HFFc6 (cell line): ENCODE measurements around the gene PLXNB1. TPM values are rescaled to one million over a fixed set of nuclear protein-coding genes. Genes with fewer than 3 reads are reported as not detected.

Source experiments
- DNase-seq: peaks from one replicate; pipeline ENCODE4 v3.0.0-alpha.2; 2018
- H3K27ac Mint-ChIP-seq: 2 replicates; pipeline ENCODE4 v1.8.0; 2020; ENCODE audit warnings: mild to moderate bottlenecking, mixed read lengths
- H3K27me3 Mint-ChIP-seq: 2 replicates; pipeline ENCODE4 v1.8.0; 2021; ENCODE audit warnings: mild to moderate bottlenecking, moderate library complexity, mixed read lengths; ENCODE audit not compliant: insufficient read depth
- H3K36me3 Mint-ChIP-seq: 2 replicates; pipeline ENCODE4 v1.8.0; 2021; ENCODE audit warnings: low read depth, mixed read lengths
- H3K4me1 Mint-ChIP-seq: 2 replicates; pipeline ENCODE4 v1.8.0; 2020; ENCODE audit warnings: low read depth, mixed read lengths
- H3K4me3 Mint-ChIP-seq: 2 replicates; pipeline ENCODE4 v1.8.0; 2020; ENCODE audit warnings: mild to moderate bottlenecking, moderate library complexity, mixed read lengths
- H3K9me3 Mint-ChIP-seq: 2 replicates; pipeline ENCODE4 v1.8.0; 2020; ENCODE audit warnings: mild to moderate bottlenecking, mixed read lengths
- CTCF ChIP-seq: fragments of 200-600 bp; sonication (generic); IDR thresholded peaks from 2 replicates; pipeline ENCODE4 v1.5.0; 2021; ENCODE audit warnings: antibody characterized with exemption, mild to moderate bottlenecking
- long read RNA-seq: library from polyadenylated mRNA; unstranded; transcript quantifications from one replicate; pipeline ENCODE4 v2.0.0, GENCODE V29; 2019
- total RNA-seq, 6 experiments: library from RNA; stranded (reverse); fragmentation: NEBNext Ultra II Directional; extraction: Animal tissue kit (Norgen Biotek cat#: 25700); gene quantifications; 2 replicates in 1 of 6; 3 replicates in 5 of 6; pipeline ENCODE4 v1.2.3, GENCODE V29; 2021

The PLXNB1 gene
- 10 to 100 TPM; 11.1 to 15.5 (median 12.8) TPM for total RNA-seq
- long read RNA-seq, partial matches to known transcripts: 2 of 4 reads
- long read RNA-seq, other reads (novel, unspliced or antisense): 2 of 4 reads

GRCh38 chr3:48429960-48430707 lies at the start of gene PLXNB1:
Gene PLXNB1 (minus strand): TSS chr3:48430086. CDS start chr3:48424611, 5,475 bp downstream.
- H3K4me3 Mint-ChIP-seq: peak within 1 kb of the TSS; percentile 80
- H3K4me1 Mint-ChIP-seq: peaks cover 59% of the 10 kb centered on the region
- TF ChIP-seq CTCF: no peak
- no peaks in the 10 kb centered on the region for H3K9me3 Mint-ChIP-seq
- no peak for DNase-seq
- no peaks in the 10 kb centered on the region for H3K27me3 Mint-ChIP-seq
- H3K36me3 Mint-ChIP-seq: peaks cover 6% of the 10 kb centered on the region
- H3K27ac Mint-ChIP-seq: peak within 1 kb of the TSS; percentile 67

GRCh38 chr3:48478626-48479555 lies 49.0 kb upstream of the PLXNB1 start:
- H3K4me1 Mint-ChIP-seq: no peaks in the 10 kb centered on the region
- no peak for TF ChIP-seq CTCF
- no peaks in the 10 kb centered on the region for H3K9me3 Mint-ChIP-seq
- peaks cover 5% of the 10 kb centered on the region; the same call in 1 of the 2 replicates for H3K36me3 Mint-ChIP-seq
- no peak overlapping the region for H3K27ac Mint-ChIP-seq
- DNase-seq: no peak
- no peak overlapping the region for H3K4me3 Mint-ChIP-seq
- no peaks in the 10 kb centered on the region; the same call in 1 of the 2 replicates for H3K27me3 Mint-ChIP-seq

- no peak for DNase-seq
- Mint-ChIP-seq H3K36me3 (peaks cover 5% of the 10 kb centered on the region; the same call in 1 of the 2 replicates), H3K27me3 (no peaks in the 10 kb centered on the region; the same call in 1 of the 2 replicates), H3K27ac (no peak overlapping the region), H3K9me3 (no peaks in the 10 kb centered on the region), H3K4me3 (no peak overlapping the region), H3K4me1 (peaks cover 7% of the 10 kb centered on the region)
- TF ChIP-seq CTCF: no peak
Measured at GRCh38 chr3:48477959-48478520, 48.2 kb upstream of the PLXNB1 start.

GRCh38 chr3:48476426-48477053 lies 46.7 kb upstream of the PLXNB1 start:
- no peak for DNase-seq
- H3K4me1 Mint-ChIP-seq: peaks cover 9% of the 10 kb centered on the region
- no peak overlapping the region for H3K27ac Mint-ChIP-seq
- peaks cover 9% of the 10 kb centered on the region for H3K36me3 Mint-ChIP-seq
- no peaks in the 10 kb centered on the region for H3K9me3 Mint-ChIP-seq
- H3K4me3 Mint-ChIP-seq: no peak overlapping the region
- peaks cover 3% of the 10 kb centered on the region; the same call in 1 of the 2 replicates for H3K27me3 Mint-ChIP-seq
- TF ChIP-seq CTCF: no peak

- DNase-seq: no peak
- Mint-ChIP-seq H3K9me3 (no peaks in the 10 kb centered on the region), H3K4me1 (peaks cover 9% of the 10 kb centered on the region), H3K27ac (no peak overlapping the region), H3K27me3 (peaks cover 3% of the 10 kb centered on the region; the same call in 1 of the 2 replicates), H3K36me3 (peaks cover 7% of the 10 kb centered on the region), H3K4me3 (no peak overlapping the region)
- no peak for TF ChIP-seq CTCF
Measured at GRCh38 chr3:48475188-48475587, 45.3 kb upstream of the PLXNB1 start.
